Jurkat, Clone E6-1 (cell line): ENCODE results near the gene MBD6. TPM values are rescaled to one million over a fixed set of nuclear protein-coding genes. Genes with fewer than 3 reads are reported as not detected.

Source experiments
- DNase-seq: peaks from one replicate; pipeline ENCODE4 v3.0.0-alpha.2; 2011; ENCODE audit warnings: low read depth, low spot score
- H3K4me3 ChIP-seq: 2 replicates; pipeline ENCODE4 v1.5.1; 2011; ENCODE audit warnings: mild to moderate bottlenecking, low read length, control low read depth, moderate library complexity
- polyA plus RNA-seq: library from polyadenylated mRNA; unstranded; fragments of >200 nt; gene quantifications from one replicate; pipeline ENCODE4 v1.2.1, GENCODE V29; 2012; ENCODE audit warnings: missing spikeins; ENCODE audit not compliant: insufficient read length, insufficient read depth

Gene MBD6, protein sequence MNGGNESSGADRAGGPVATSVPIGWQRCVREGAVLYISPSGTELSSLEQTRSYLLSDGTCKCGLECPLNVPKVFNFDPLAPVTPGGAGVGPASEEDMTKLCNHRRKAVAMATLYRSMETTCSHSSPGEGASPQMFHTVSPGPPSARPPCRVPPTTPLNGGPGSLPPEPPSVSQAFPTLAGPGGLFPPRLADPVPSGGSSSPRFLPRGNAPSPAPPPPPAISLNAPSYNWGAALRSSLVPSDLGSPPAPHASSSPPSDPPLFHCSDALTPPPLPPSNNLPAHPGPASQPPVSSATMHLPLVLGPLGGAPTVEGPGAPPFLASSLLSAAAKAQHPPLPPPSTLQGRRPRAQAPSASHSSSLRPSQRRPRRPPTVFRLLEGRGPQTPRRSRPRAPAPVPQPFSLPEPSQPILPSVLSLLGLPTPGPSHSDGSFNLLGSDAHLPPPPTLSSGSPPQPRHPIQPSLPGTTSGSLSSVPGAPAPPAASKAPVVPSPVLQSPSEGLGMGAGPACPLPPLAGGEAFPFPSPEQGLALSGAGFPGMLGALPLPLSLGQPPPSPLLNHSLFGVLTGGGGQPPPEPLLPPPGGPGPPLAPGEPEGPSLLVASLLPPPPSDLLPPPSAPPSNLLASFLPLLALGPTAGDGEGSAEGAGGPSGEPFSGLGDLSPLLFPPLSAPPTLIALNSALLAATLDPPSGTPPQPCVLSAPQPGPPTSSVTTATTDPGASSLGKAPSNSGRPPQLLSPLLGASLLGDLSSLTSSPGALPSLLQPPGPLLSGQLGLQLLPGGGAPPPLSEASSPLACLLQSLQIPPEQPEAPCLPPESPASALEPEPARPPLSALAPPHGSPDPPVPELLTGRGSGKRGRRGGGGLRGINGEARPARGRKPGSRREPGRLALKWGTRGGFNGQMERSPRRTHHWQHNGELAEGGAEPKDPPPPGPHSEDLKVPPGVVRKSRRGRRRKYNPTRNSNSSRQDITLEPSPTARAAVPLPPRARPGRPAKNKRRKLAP
- polyA plus RNA-seq, result 45.7 TPM

DNA sequence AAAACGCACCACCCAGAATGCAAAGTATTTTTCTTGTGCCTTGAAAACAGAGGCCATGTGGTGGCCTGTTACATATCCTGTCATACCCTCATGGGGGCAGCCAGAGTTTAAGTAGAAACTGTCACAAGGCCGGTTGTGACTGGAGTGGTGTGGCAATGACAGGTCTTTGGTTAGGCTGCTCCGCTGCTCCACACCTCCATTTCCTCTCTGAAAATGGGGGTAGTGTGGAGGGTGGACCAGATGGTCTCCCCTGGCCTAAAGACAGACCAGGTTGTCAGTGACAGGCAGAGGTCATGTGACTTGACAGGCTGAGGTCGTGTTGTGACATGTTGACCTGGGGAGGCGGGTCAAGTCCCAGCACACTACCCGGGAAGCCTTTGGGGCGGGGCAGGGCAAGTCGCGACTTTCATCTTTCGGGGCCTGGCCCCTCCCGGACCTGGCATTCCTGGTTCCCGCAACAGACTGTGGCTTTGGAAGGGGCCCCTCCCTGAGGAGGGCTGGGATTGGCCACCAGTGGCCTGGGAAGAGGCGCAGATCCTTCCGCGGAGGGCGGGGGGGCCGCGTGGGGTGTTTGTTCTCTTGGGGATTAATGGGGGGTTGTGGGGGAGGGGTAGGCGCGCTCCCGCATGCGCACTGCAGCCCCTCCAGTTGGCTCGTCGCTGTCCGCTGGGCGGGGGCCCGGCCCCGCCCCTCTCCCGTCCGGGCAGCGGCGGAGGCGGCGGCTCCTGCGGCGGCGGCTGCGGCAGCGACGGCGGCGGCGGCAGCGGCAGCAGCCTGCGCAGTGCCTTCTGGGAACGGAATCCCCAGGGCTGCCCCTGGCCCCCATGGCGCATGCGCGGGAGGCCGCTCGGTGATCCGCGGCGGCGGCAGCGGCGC lies at the start of gene MBD6:
Gene MBD6 (plus strand): TSS at position 814 of the 876 bp plus-strand sequence. CDS start 1,480 bp downstream, outside the sequence.
- peak within 1 kb of the TSS; percentile 64 for H3K4me3 ChIP-seq
- peak; percentile 83 for DNase-seq

DNA sequence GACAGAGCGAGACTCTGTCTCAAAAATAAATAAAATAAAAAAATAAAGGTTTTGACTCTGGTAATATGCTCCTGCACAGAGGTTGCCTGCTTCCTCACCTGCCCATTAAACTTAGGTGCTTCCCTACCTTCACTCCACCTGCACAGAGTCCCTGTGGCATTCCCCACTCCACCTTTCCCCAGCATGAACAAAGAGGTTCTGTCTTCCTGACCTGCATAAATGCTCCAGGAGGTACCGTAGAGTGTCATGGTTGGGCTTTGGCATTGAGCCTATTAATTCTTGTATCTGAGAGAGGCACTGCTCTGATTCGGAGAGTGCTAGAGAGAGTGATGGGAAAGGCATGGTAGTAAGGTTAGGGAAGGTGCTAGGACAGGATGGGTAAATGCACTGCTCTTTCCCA lies 49.2 kb upstream of the MBD6 start:
- DNase-seq, result no peak
- no peak overlapping the region for H3K4me3 ChIP-seq

DNA sequence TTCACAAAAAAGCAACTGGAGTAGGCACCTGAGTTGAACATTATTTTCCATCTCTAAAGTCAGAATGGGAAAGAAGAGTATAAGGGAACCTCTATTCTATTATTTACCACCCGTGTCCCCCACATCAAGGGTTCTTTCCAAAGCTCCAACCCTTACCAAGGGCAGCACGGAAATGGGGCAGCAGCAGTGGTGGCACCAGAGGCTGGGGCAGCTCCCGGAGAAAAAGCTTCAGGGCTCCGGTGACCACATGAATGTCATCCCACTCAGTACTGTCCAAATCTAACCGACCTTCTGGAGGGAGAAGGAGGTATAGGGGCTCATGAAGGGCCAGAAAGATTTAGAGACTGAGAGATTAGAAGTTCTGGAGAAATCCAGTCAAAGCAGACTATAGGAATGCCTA lies 48.7 kb upstream of the MBD6 start:
- no peak overlapping the region for H3K4me3 ChIP-seq
- DNase-seq, result no peak

DNA sequence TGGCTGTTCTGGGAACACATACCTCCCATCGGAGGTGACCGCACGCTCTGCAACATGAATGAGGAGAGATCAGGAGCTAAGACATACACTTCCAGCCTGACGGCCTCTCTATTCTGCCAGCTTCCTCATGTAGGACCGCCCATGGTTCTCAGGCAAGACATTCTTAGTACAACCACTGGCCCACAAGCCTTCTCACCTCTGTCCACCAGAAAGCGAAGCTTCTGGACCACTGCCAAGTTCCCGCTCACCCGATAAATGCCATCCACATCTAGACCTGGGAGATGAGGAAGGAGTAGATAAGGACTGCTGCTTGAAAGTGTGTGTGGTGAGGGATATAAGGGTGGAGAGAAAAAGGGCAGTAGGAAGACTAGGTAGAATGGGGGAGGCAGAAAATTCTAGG lies 48.2 kb upstream of the MBD6 start:
- no peak for DNase-seq
- no peak overlapping the region for H3K4me3 ChIP-seq

DNA sequence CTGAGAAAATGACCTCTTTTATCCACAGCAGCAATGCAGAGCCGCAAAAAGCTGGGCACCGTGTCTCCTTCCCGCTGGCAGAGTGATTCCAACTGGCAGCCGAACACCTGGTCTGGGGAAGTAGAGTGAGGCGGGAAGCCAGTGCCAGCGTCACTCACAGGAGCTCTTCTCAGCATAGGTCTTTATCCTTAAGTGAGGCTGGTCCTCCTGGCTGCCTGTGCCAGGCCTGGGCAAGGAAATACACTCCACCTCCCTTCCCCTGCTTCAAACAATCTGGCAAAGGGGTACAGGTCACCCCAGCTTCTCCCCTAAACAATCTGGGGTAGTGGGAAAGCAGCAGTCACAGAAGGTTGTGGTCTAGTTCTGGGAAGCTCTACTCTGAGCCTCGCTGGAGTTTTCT lies 47.8 kb upstream of the MBD6 start:
- no peak for DNase-seq
- no peak overlapping the region for H3K4me3 ChIP-seq

DNA sequence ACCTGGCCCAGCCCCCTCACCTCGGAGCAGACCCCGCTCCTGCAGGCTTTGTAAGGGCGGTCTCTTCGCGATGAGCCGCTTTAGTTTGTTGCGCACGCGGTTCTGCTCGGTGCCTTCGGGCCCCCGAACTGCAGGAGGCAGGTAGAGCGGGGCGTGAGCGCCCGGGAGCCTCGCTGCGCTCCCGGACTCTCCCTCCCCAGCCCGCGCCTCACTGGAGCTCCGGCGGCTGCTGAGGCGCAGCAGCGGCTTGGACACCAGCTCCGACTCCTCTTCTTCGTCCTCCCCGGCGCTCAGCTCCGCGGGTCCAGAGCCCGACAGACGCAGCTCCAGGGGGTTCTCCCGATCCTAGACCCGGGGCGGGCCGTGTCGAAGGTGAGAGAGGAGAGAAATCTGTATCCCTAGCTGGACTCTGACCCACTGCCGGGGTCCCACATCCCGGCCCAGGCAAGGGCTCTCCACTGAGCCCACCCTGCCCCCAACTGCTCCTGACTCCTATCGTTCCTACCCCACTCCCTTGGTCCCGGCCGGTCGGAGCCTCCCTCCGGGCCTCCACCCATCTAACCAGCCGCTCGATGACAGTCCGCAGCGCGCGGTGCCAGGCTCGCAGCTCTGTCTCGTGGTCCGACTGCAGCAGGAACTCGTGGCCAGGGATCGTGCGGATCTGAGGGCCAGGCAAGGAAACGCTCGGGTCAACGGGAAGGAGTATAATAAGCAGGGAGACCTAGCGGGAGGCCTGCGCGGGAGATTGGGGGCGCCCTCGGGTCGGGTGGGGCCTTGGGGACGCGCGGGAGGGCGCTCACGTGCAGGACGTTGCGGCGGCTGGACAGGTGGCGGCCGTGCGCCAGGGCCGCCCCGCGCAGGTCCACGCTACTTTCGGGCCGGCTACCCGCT lies 47.1 kb upstream of the MBD6 start:
- DNase-seq, result no peak
- no peak overlapping the region for H3K4me3 ChIP-seq

DNA sequence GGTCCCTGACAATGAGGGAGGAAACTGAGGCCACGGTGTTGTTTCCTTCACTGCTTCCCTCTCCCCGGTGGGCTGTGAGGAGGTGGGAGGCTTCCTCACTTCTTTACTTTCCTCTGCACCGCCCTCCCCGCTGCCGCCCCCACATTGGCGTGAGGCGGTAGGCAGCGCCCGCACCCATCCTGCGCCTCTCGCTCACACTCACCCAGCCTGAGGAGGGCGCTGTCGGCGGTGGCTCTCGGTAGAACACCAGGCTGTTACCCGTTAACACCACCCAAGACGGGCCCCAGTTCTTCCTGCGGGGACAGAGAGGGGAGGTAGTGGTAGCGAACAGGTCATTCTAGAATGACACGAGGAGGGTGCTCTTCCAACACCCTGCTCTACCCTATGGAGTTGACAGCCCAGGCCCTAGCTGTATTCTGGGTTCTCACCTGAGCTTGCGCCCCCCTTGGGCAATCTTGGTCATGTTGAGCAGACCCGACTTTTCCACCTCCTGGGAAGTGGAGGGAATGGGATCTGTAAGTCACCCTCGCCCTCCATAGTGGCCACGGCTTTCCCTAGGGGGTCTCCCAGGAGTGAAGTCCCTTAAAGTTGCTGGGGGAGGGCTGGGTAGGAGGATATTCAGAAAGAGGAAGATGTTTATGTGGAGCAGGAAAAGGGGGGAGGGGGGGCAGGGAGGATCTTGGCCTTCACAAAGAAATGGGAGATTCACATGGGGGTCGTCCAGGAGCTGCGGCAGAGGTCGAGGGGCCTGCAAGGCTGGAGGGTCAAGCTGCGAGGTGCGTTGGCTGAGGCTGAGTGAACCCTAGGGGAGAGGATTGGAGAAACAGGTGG lies 46.2 kb upstream of the MBD6 start:
- peak overlapping the region; percentile 61 for H3K4me3 ChIP-seq
- DNase-seq, result no peak

DNA sequence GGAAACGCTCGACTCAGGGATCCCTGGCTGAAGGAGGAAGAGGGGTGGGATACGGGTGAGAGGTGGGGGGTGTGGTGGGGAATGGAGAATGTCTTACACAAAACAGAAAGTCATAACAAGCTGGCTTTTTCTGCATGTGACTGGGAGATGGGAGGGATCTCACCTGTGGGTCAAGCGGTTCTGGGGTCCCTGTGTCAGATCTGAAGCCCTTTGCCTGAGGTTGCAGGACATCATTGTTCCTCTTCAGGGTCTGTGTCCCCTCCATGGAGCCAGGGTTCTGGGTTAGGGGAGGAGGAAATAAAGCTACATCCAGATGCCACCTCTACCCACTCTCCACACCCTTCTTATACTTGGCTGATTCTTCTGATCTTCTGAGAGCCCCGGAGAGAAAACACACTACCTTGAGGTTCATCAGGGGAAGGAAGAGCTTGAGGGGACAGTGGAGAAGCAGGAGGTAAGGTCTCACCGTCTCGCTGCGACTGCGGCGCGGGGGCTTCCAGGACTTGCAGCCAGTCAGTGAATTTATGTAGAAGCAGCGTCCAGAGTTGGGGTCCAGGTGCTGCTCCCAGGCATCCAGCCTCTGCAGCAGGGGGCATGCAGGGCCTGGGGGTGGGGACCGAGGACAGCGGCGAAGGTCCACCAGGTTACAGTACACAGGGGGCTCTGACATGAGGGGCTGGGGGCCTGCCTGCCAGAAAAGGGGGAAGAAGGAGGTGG lies 45.5 kb upstream of the MBD6 start:
- no peak for DNase-seq
- H3K4me3 ChIP-seq, result peak overlapping the region; percentile 61

DNA sequence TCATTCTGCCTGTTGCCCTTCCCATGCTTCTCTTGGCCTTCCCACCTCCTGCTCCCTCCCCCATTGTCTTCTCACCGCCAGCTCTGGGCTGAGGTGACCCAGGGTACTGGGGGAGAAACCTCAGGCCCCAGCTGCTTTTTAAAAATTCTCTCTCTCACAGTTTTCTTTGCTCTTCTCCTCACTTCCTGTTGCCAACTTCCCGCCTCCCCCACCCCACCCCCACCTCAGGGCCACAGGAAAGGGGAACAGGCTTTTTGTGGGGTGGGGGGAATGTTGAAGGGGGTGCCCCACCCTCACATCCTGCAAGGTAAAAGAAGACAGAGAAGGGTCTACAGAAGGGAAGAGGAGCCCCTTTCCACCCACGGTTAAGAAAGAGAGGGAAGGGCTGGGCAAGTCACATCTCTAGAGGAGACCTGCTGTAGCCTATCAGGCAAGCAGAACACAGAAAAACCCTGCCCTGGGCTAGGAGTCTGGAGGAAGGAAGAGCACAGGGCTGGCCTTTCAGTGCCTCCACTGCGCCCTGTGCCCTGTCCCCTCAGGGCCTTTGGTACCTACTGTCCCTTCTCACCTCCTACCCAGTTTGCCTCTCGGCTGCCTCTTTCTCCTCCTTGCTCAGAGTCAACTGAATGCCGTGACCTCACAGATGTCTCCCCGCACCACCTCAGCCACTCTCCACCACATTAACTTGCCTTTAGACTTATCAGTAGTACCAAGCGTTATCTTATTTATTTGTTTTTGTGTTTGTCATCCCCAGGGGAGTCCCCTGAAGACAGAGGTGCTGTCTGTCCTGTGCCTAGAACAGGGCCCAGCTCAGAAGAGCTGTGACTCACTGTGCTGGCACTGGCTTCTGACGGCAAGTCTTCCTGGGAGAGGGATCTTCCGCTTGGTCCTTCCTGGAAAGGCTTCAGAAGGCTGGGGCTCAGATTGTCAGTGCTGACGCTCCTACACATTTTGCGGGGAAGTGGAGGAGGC lies 44.6 kb upstream of the MBD6 start:
- H3K4me3 ChIP-seq, result peak overlapping the region; percentile 61
- DNase-seq, result peak; percentile 60

DNA sequence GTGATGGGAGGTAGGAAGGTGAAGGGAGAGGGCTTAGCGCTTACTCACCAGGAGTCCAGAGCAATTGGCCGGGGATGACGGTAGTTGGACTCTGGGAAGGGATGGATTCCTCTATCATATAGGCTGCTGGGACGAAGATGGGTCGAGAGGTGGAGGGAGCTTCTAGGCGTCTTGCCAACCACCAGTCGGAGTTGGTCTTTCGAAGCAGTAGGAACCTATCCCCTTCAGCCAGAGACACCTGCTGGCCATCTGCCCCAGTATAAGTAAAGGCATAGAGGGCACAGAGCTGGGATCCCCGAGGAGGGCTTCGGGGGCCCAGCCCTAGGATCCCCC lies 43.6 kb upstream of the MBD6 start:
- no peak overlapping the region for H3K4me3 ChIP-seq
- no peak for DNase-seq

DNA sequence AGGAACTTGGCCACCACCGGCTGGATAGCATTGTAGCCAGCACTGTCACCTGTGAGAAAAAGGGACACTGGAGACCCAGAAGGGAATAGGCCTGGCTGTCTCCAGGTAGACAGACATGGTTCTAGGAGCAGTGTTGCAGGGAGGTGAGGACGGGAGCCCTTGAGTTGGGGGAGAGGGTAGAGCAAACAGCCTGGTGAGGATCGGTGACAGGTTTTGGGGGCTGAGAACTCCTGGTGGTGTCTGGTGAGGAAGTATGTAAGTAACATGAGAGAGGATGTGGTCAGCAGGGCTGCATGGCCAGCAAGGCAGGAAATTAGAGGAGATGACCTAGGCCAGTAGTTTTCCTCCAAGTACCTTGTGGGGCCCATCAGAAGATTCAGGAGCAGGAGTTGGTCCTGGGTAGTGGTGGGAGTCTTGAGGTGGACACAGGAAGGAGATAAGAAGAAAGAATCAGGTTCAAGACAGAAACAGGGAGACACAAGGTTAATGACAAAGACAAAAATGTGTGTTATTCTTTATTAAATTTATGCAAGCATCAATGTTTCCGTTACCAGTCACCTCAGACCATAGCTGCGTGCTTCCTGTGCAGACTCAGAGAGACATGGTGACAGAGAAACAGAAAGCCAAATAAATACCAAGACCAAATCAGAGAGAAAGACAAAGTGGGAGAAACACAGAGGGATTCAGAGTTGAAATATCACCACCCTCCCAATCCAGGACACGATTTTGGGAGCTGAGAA lies 43.1 kb upstream of the MBD6 start, which contains the start of gene ARHGAP9:
Gene ARHGAP9 (minus strand): TSS at position 491 of the 740 bp plus-strand sequence. CDS start 460 bp downstream, at position 31.
- H3K4me3 ChIP-seq, result no peak within 1 kb of the TSS
- DNase-seq, result no peak

DNA sequence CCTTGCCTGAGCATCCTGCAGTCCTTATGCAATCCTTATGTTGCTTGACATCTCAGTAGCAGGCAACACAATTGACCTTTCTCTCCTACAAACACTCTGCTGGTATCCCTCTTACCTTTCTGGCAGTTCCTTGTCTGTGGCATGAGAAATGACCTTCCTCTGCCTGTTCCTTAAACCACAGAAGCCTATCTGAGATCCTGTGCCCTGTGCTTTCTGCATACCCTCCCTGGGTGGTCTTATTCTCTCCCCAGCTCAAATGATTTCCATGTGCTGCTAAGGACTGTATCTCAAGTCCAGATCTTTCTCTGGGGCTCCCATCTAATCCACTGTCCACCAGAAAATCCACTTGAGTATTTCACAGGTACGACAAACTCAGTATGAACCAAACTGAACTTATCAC lies 41.0 kb upstream of the MBD6 start:
- DNase-seq, result no peak
- no peak overlapping the region for H3K4me3 ChIP-seq

DNA sequence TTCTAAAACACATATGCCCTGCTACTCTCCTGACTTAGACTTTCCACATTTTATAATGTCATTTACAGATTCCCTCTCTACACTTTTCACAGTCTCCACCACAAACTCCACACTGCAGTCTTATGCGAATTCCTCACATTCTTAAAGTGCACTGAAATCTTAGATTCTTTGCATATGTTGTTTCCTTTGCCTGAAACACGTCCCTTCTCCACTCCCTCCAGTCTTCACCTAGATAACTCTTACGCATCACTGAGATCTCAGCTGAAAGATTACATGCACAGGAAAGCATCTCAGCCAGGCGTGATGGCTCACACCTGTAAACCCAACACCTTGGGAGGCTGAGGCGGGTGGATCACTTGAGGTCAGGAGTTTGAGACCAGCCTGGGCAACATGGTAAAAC lies 39.2 kb upstream of the MBD6 start:
- DNase-seq, result no peak
- H3K4me3 ChIP-seq, result no peak overlapping the region

DNA sequence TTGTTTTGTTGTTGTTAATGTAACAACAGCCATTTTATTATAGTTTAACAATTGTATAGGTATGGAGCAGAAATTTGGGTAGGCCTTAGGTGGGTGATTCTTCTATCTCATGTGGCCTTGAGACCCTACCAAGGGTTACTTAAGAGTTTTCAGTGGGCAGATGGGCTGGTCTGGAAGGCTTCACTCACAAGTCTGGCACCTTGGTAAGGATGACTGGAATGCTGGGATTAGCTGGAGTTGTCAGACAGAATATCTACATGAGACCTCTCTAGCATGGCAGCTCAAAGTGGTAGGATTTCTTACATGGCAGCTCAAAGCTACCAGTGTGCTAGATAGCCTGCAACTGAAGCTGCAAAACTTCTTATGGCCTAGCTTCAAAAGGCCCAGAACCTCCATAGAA lies 36.9 kb upstream of the MBD6 start:
- DNase-seq, result no peak
- no peak overlapping the region for H3K4me3 ChIP-seq

DNA sequence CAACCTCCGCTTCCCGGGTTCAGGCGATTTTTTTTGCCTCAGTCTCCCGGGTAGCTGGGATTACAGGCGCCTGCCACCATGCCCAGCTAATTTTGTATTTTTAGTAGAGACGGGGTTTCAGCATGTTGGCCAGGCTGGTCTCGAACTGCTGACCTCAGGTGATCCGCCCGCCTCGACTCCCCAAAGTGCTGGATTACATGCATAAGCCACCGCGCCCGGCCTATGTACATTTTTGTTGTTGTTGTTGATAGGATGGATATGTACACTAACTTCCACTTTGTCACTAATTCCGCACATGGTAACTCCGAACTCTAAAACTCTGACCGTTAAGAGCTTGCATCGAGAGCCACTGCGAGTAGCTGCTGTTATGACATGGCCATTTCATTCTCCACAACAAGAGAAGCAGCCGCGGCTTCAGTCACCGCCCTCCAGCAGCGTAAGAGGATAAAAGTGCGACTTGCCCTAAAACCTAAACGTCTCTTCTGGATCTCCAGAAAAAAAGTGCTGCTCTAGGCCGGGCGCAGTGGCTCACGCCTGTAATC lies 35.5 kb upstream of the MBD6 start:
- peak overlapping the region; percentile 99 for H3K4me3 ChIP-seq

More for the DNA sequence above, 35.5 kb upstream of the MBD6 start:
- no peak for DNase-seq
